DMS153 (cell line): Measurements from ENCODE around the gene GNAT2.

ENCODE experiments used
- DNase-seq: peaks from one replicate; lab custom pipeline; 2025; lab: John Stamatoyannopoulos, UW

GNAT2 gene

DNA sequence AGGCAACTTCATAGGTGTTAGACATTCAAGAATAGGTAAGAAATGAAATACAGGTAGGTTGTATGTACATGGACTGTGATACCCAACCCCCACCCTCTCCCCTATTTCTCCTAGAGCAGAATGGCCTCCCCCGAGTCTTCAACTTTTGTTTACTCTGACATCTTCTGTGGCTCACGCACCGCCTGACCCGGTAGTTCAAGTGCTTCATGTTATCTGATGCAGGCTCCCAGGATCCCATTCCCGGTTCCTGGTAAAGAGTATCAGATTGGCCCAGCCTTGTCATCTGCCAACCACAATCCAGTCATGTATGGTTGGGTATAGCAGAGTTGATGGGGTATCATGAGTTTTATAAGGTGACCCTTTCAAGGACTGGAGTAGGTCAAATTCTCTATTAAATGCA is 61.9 kb downstream of the GNAT2 start:
- DNase-seq, result no peak

DNA sequence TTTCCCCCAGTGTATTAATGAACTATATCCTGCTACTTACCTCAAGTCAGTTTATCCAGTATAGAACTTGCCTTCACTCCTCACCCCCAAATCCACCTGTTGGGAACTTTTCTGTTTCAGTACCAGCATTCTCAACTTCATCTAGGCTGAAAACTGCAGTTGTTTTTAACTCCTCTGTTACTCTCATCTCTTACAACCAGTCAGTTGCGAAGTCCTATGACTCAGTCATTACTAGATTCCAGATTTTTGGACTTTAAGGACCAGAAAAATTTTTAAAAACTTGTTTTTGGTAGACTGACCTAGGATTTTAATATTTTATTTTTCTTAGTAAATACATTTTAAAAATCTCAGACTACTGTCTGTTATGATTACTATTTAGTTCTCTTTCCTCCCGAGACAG is 62.9 kb downstream of the GNAT2 start:
- no peak for DNase-seq
